HEK293T (cell line): ENCODE measurements around the gene MYBPHL.

Source experiments
- FOXA1 ChIP-seq: fragments of 450-650 bp; IDR thresholded peaks from 2 replicates; pipeline ENCODE4 v1.6.1; 2016; ENCODE audit warnings: mild to moderate bottlenecking
- FOXK2 ChIP-seq: fragments of 450-650 bp; IDR thresholded peaks from 2 replicates; pipeline ENCODE4 v1.6.1; 2016; ENCODE audit warnings: mild to moderate bottlenecking
- L3MBTL2 ChIP-seq: fragments of 450-650 bp; conservative IDR thresholded peaks from 2 replicates; pipeline ENCODE4 v1.6.1; 2016; ENCODE audit warnings: mild to moderate bottlenecking
- LEF1 ChIP-seq: fragments of 450-650 bp; IDR thresholded peaks from 2 replicates; pipeline ENCODE4 v1.6.1; 2017; ENCODE audit warnings: mild to moderate bottlenecking, borderline replicate concordance
- SUZ12 ChIP-seq: fragments of 450-650 bp; IDR thresholded peaks from 2 replicates; pipeline ENCODE4 v1.6.1; 2016; ENCODE audit warnings: mild to moderate bottlenecking
- ZNF384 ChIP-seq: fragments of 450-650 bp; IDR thresholded peaks from 2 replicates; pipeline ENCODE4 v1.6.1; 2016

GRCh38 chr1:109264379-109264755, 42.4 kb downstream of the MYBPHL start:
- TF ChIP-seq LEF1 (no peak), L3MBTL2 (no peak), SUZ12 (no peak), FOXA1 (no peak), FOXK2 (no peak), ZNF384 (no peak)
